Bronchial epithelial cell (primary cell): ENCODE data around the gene GAL3ST1. TPM values are rescaled to one million over a fixed set of nuclear protein-coding genes. Genes with fewer than 3 reads are reported as not detected.
A peak's percentile ranks its signal among the peaks of the same experiment; 100 is the strongest.
"Not testable (repeated sequence)": the region's sequence is repeated elsewhere in the genome, so short reads cannot be mapped to it uniquely, and the experiment has no call there.

Source experiments
- DNase-seq: peaks from one replicate; pipeline ENCODE4 v3.0.0-alpha.2; 2010; ENCODE audit warnings: low read depth
- FAIRE-seq: peaks from 2 replicates; lab custom pipeline; 2011; peaks lifted over from hg19 to GRCh38; lab: Jason Lieb, UNC
- H3K27me3 ChIP-seq: 2 replicates; pipeline ENCODE4 v1.5.1; 2011; ENCODE audit warnings: low read length; ENCODE audit not compliant: control insufficient read depth, insufficient read depth
- H3K36me3 ChIP-seq: 2 replicates; pipeline ENCODE4 v1.5.1; 2011; ENCODE audit warnings: low read length; ENCODE audit not compliant: control insufficient read depth, insufficient read depth
- H3K4me3 ChIP-seq: 2 replicates; pipeline ENCODE4 v1.5.1; 2011; ENCODE audit warnings: mild to moderate bottlenecking, low read depth, low read length, control low read depth
- CTCF ChIP-seq: IDR thresholded peaks from 2 replicates; pipeline ENCODE4 v1.5.1; 2011; ENCODE audit warnings: mild to moderate bottlenecking, moderate library complexity, low read length, control low read depth, inconsistent platforms; ENCODE audit not compliant: insufficient read depth, severe bottlenecking
- total RNA-seq: library from RNA; depleted of rRNA; stranded (reverse); fragments of >200 nt; gene quantifications from 2 replicates; pipeline ENCODE4 v1.2.1, GENCODE V29; 2014

GAL3ST1 gene
- total RNA-seq, 1 donor from 2014 or later, result 0.26 TPM

DNA sequence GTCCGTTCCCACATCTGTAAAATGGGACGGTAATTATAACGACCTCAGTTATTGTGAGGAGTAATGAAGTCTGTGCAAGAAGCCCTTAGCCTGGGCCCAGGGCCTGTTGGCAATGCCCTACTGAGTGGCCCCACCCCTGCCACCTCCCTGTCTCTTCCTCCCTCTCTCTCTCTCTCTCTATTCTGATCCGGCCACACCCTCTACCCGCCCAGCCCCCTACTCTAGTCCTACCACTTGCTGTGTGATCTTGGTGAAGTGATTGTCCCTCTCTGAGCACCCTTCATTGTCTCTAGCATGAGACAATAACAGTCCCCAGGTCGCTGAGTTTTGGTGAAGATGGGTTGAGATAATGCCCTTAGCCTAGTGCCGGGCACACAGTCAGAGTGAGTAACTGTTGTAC, 20.5 kb downstream of the GAL3ST1 start:
- FAIRE-seq (no peak), DNase-seq (no peak)
- Histone ChIP-seq H3K27me3 (no peaks in the 10 kb centered on the region), H3K4me3 (no peak overlapping the region), H3K36me3 (no peaks in the 10 kb centered on the region)
- TF ChIP-seq CTCF, result no peak

- DNase-seq (no peak), FAIRE-seq (no peak)
- no peak for TF ChIP-seq CTCF
- Histone ChIP-seq H3K27me3 (no peaks in the 10 kb centered on the region), H3K36me3 (no peaks in the 10 kb centered on the region), H3K4me3 (no peak overlapping the region)
Observed at GRCh38 chr22:30552719-30553118, 21.7 kb downstream of the GAL3ST1 start.

- not testable (repeated sequence) for DNase-seq, H3K4me3 ChIP-seq, H3K36me3 ChIP-seq, H3K27me3 ChIP-seq, FAIRE-seq
Observed at GRCh38 chr22:30551813-30552212, 22.7 kb downstream of the GAL3ST1 start.

DNA sequence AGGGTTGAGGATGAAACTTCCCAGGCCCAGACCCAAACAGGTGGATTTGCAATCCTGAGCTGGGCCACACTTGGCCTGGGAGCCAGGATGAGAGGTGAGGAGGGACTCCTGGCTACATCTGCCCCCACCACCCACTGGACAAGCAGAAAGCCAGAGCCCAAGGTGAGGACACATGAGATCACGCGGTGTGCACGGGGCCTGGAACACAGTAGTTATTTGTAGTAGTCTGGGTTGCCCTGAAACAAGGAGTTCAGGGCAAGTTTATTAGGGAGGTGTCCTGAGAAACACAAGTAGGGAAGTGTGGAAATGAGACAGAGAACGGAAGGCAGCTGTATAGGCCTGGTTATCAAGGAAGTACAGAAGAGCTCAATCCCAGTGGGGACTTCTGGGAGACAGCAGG, 27.3 kb downstream of the GAL3ST1 start:
- H3K27me3 ChIP-seq, result peaks cover 3% of the 10 kb centered on the region
- no peak for TF ChIP-seq CTCF
- peak; percentile 62 for FAIRE-seq
- DNase-seq, result no peak
- H3K36me3 ChIP-seq, result no peaks in the 10 kb centered on the region
- no peak overlapping the region for H3K4me3 ChIP-seq

DNA sequence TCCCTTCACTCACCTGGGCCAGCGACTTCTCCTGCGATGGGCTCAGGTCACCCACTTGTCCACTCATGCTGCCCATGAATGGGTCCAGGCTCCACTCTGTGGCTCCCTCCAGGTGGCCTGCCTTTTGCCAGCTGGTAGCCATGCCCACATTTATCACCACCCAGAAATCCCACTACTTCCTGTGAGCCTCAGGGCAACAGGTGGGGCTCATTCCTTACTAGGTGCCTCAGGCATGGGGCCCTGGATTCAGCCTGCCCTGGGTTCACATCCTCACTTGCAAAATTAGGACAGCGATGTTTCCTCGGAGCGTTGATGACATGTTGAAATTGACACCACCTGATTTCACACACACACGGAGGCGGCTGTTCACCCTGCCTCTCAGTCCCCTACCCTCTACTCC, 27.8 kb downstream of the GAL3ST1 start, which contains the start of gene SEC14L6:
Gene SEC14L6, minus strand, starts transcription at position 126 of the 400 bp plus-strand sequence. Its CDS starts 59 bp downstream, at position 67.
- no peaks in the 10 kb centered on the region for H3K36me3 ChIP-seq
- FAIRE-seq, result no peak
- H3K4me3 ChIP-seq, result no peak within 1 kb of the TSS
- H3K27me3 ChIP-seq, result peaks cover 7% of the 10 kb centered on the region
- DNase-seq, result no peak
- no peak for TF ChIP-seq CTCF

- H3K36me3 ChIP-seq, result no peaks in the 10 kb centered on the region
- H3K4me3 ChIP-seq, result no peak overlapping the region
- FAIRE-seq, result no peak
- H3K27me3 ChIP-seq, result peaks cover 7% of the 10 kb centered on the region
- DNase-seq, result no peak
- TF ChIP-seq CTCF, result no peak
Observed at GRCh38 chr22:30542811-30543188, 31.7 kb downstream of the GAL3ST1 start.
